Activated CD8-positive, alpha-beta memory T cell treated with anti-CD3 and anti-CD28 coated beads, Interleukin-2, amount 50 U/mL, for 24 hours (primary cell): ENCODE measurements around the gene SYNDIG1L.

Source experiments
- DNase-seq: peaks from one replicate; pipeline ENCODE4 v3.0.0-alpha.2; 2020; ENCODE audit errors: extremely low read depth

SYNDIG1L gene

GRCh38 chr14:74358176-74358829 is 67.7 kb downstream of the SYNDIG1L start:
- no peak for DNase-seq

GRCh38 chr14:74357585-74357984 is 68.4 kb downstream of the SYNDIG1L start:
- no peak for DNase-seq

GRCh38 chr14:74356892-74357575 is 69.0 kb downstream of the SYNDIG1L start:
- DNase-seq: no peak
